Activated T-helper 1 cell treated with anti-CD3 and anti-CD28 coated beads, Interleukin-12 subunit alpha, Interleukin-12 subunit beta, Interleukin-2, Interleukin-4 antibody, amounts not matched to agents 30 ng/mL and 10 ng/mL and 1 ng/mL, durations not matched to agents 14 hours and 24 hours and 36 hours (primary cell): ENCODE data around the gene FBXW4. TPM values are rescaled to one million over a fixed set of nuclear protein-coding genes. Genes with fewer than 3 reads are reported as not detected.
A peak's percentile ranks its signal among the peaks of the same experiment; 100 is the strongest.

ENCODE experiments used
- DNase-seq: peaks from one replicate; pipeline ENCODE4 v3.0.0; 2021; ENCODE audit warnings: low spot score
- H3K27ac Mint-ChIP-seq: one replicate; pipeline ENCODE4 v1.8.0; 2021; ENCODE audit warnings: mild to moderate bottlenecking, mixed read lengths
- H3K27me3 Mint-ChIP-seq: one replicate; pipeline ENCODE4 v1.8.0; 2022; ENCODE audit warnings: mild to moderate bottlenecking, moderate library complexity, mixed read lengths; ENCODE audit not compliant: insufficient read depth
- H3K36me3 Mint-ChIP-seq: one replicate; pipeline ENCODE4 v1.8.0; 2021; ENCODE audit warnings: low read depth, mixed read lengths
- H3K4me1 Mint-ChIP-seq: one replicate; pipeline ENCODE4 v1.8.0; 2021; ENCODE audit warnings: low read depth, mixed read lengths
- H3K4me3 Mint-ChIP-seq: one replicate; pipeline ENCODE4 v1.8.0; 2021; ENCODE audit warnings: mild to moderate bottlenecking, moderate library complexity, mixed read lengths
- H3K9me3 Mint-ChIP-seq: one replicate; pipeline ENCODE4 v1.8.0; 2021; ENCODE audit warnings: mixed read lengths
- intact Hi-C: fragments of 100-400 bp; cut with micrococcal nuclease; formaldehyde crosslinking; loops from one replicate; pipeline ENCODE4 v1.15.1; 2024
- total RNA-seq: library from RNA; stranded (reverse); gene quantifications from 2 replicates; pipeline ENCODE4 v1.2.3, GENCODE V29; 2022

Gene FBXW4
- total RNA-seq, 1 donor from 2014 or later = 29.2 TPM

GRCh38 chr10:101569622-101570427 is 125.1 kb downstream of the FBXW4 start:
- Mint-ChIP-seq H3K36me3 (no peaks in the 10 kb centered on the region), H3K27ac (no peak overlapping the region), H3K27me3 (peaks cover 43% of the 10 kb centered on the region), H3K9me3 (no peaks in the 10 kb centered on the region), H3K4me1 (no peaks in the 10 kb centered on the region), H3K4me3 (peak overlapping the region; percentile 68)
- DNase-seq = peak; percentile 61
- intact Hi-C loops = loop anchor here (1.0 to 5.0 kb wide), 6 partner anchors 34 to 409 kb away; no protein-coding TSS in a partner anchor

GRCh38 chr10:101569323-101569621 is 125.7 kb downstream of the FBXW4 start:
- no peak for DNase-seq
- intact Hi-C loops = loop anchor here (5.0 kb wide), 1 partner anchor 267 kb away; no protein-coding TSS in a partner anchor
- Mint-ChIP-seq H3K4me1 (no peaks in the 10 kb centered on the region), H3K27me3 (peaks cover 45% of the 10 kb centered on the region), H3K9me3 (no peaks in the 10 kb centered on the region), H3K4me3 (peak overlapping the region; percentile 68), H3K27ac (no peak overlapping the region), H3K36me3 (no peaks in the 10 kb centered on the region)

GRCh38 chr10:101568054-101568745 is 126.8 kb downstream of the FBXW4 start:
- Mint-ChIP-seq H3K36me3 (no peaks in the 10 kb centered on the region), H3K4me1 (no peaks in the 10 kb centered on the region), H3K9me3 (no peaks in the 10 kb centered on the region), H3K27me3 (peaks cover 54% of the 10 kb centered on the region), H3K4me3 (no peak overlapping the region), H3K27ac (no peak overlapping the region)
- intact Hi-C loops = loop anchor here (5.0 kb wide), 1 partner anchor 266 kb away; no protein-coding TSS in a partner anchor
- DNase-seq = no peak

GRCh38 chr10:101567165-101568006 is 127.6 kb downstream of the FBXW4 start:
- intact Hi-C loops = loop anchor here (5.0 kb wide), 1 partner anchor 265 kb away; no protein-coding TSS in a partner anchor
- H3K27me3 Mint-ChIP-seq = peaks cover 54% of the 10 kb centered on the region
- no peak overlapping the region for H3K27ac Mint-ChIP-seq
- no peaks in the 10 kb centered on the region for H3K4me1 Mint-ChIP-seq
- H3K36me3 Mint-ChIP-seq = no peaks in the 10 kb centered on the region
- no peaks in the 10 kb centered on the region for H3K9me3 Mint-ChIP-seq
- no peak for DNase-seq
- no peak overlapping the region for H3K4me3 Mint-ChIP-seq

GRCh38 chr10:101566333-101567164 is 128.4 kb downstream of the FBXW4 start:
- intact Hi-C loops = loop anchor here (5.0 kb wide), 1 partner anchor 264 kb away; no protein-coding TSS in a partner anchor
- Mint-ChIP-seq H3K27me3 (peaks cover 54% of the 10 kb centered on the region), H3K36me3 (no peaks in the 10 kb centered on the region), H3K27ac (no peak overlapping the region), H3K4me3 (no peak overlapping the region), H3K9me3 (no peaks in the 10 kb centered on the region), H3K4me1 (no peaks in the 10 kb centered on the region)
- DNase-seq = no peak

- peaks cover 54% of the 10 kb centered on the region for H3K27me3 Mint-ChIP-seq
- H3K36me3 Mint-ChIP-seq = no peaks in the 10 kb centered on the region
- DNase-seq = no peak
- H3K4me1 Mint-ChIP-seq = no peaks in the 10 kb centered on the region
- no peaks in the 10 kb centered on the region for H3K9me3 Mint-ChIP-seq
- no peak overlapping the region for H3K4me3 Mint-ChIP-seq
- no peak overlapping the region for H3K27ac Mint-ChIP-seq
- intact Hi-C loops = loop anchor here (5.0 kb wide), 1 partner anchor 264 kb away; no protein-coding TSS in a partner anchor
These were observed 129.0 kb downstream of the FBXW4 start for GRCh38 chr10:101565936-101566332.

- H3K27me3 Mint-ChIP-seq = peaks cover 54% of the 10 kb centered on the region
- H3K27ac Mint-ChIP-seq = no peak overlapping the region
- H3K9me3 Mint-ChIP-seq = no peaks in the 10 kb centered on the region
- intact Hi-C loops = loop anchor here (5.0 kb wide), 1 partner anchor 263 kb away; no protein-coding TSS in a partner anchor
- no peak overlapping the region for H3K4me3 Mint-ChIP-seq
- no peak for DNase-seq
- no peaks in the 10 kb centered on the region for H3K36me3 Mint-ChIP-seq
- H3K4me1 Mint-ChIP-seq = no peaks in the 10 kb centered on the region
These were observed 129.5 kb downstream of the FBXW4 start for GRCh38 chr10:101565370-101565900.

- H3K4me1 Mint-ChIP-seq = no peaks in the 10 kb centered on the region
- no peak overlapping the region for H3K4me3 Mint-ChIP-seq
- DNase-seq = no peak
- intact Hi-C loops = no loop called here
- H3K36me3 Mint-ChIP-seq = no peaks in the 10 kb centered on the region
- H3K9me3 Mint-ChIP-seq = no peaks in the 10 kb centered on the region
- peaks cover 52% of the 10 kb centered on the region for H3K27me3 Mint-ChIP-seq
- H3K27ac Mint-ChIP-seq = no peak overlapping the region
These were observed 130.4 kb downstream of the FBXW4 start for GRCh38 chr10:101564490-101564991.

- no peak for DNase-seq
- Mint-ChIP-seq H3K9me3 (no peaks in the 10 kb centered on the region), H3K4me3 (no peak overlapping the region), H3K27ac (no peak overlapping the region), H3K27me3 (peaks cover 43% of the 10 kb centered on the region), H3K4me1 (peaks cover 5% of the 10 kb centered on the region), H3K36me3 (no peaks in the 10 kb centered on the region)
- intact Hi-C loops = no loop called here
These were observed 131.4 kb downstream of the FBXW4 start for GRCh38 chr10:101563497-101564040.

GRCh38 chr10:101563007-101563406 is 132.0 kb downstream of the FBXW4 start:
- Mint-ChIP-seq H3K4me3 (no peak overlapping the region), H3K27me3 (peaks cover 37% of the 10 kb centered on the region), H3K4me1 (peaks cover 10% of the 10 kb centered on the region), H3K9me3 (no peaks in the 10 kb centered on the region), H3K27ac (no peak overlapping the region), H3K36me3 (no peaks in the 10 kb centered on the region)
- DNase-seq = no peak
- intact Hi-C loops = no loop called here

- Mint-ChIP-seq H3K27me3 (peaks cover 31% of the 10 kb centered on the region), H3K36me3 (no peaks in the 10 kb centered on the region), H3K4me3 (no peak overlapping the region), H3K9me3 (no peaks in the 10 kb centered on the region), H3K4me1 (peaks cover 15% of the 10 kb centered on the region), H3K27ac (no peak overlapping the region)
- DNase-seq = no peak
- intact Hi-C loops = no loop called here
These were observed 132.7 kb downstream of the FBXW4 start for GRCh38 chr10:101562231-101562630.
